Cortex of kidney (tissue), 1 donor: ENCODE results near the gene BACE1-AS.
"Not testable (repeated sequence)": the region's sequence is repeated elsewhere in the genome, so short reads cannot be mapped to it uniquely, and the experiment has no call there.

Source experiments
- DNase-seq: peaks from one replicate; lab custom pipeline; 2025; lab: John Stamatoyannopoulos, UW

Gene BACE1-AS

DNA sequence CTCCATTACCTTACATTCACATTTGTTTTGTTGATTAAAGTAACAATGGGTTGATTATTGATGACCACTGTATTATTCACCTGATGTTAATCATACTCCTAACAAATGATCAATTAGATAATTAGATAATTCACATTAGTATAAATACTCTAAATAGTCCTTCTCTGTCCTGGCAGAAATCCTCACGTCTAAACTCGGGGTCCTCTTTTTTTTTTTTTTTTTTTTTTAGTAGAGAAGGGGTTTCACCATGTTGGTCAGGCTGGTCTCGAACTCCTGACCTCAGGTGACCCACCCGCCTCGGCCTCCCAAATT, 36.1 kb downstream of the BACE1-AS start:
- DNase-seq = not testable (repeated sequence)

DNA sequence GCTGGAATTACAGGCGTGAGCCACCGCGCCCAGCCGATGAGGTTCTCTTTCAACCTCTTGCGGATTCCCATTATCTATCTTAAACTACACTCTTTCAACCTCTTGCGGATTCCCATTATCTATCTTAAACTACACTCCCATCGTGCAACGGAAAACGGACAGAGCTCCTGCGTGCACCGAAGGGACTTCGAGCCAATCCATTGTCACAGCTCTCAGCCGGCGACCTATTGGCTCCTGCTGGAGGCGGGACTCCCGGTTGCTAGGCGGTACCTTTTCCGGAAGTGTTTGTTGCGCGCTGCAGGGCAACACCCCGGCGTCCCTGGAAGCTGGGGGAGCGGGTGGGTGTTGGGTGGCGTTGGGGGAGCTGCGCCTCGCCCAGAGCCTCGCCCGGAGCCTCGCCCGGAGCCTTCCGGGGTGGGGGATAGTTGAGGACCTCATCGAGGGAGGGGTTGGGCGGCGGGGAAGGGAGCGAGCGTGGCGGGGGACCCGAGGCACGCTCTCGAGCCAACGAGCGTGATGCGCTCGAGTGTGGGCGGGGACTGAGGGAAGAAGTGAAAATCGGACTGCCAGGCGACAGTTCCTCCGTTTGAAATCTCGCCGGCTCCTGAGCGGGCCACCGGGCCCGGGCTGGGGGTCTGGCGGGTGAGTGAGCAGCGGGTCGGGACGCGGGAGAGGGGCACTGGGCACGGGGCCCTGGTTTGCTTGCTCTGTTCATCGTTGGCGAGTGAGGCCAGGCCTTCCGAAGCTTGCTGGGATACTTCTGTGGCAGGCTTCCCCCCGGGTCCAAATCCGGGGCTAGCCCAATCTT, 36.6 kb downstream of the BACE1-AS start, which contains the start of gene CEP164:
Gene CEP164, plus strand, starts transcription at position 288 of the 808 bp plus-strand sequence. CDS start 10,733 bp downstream, outside the sequence.
- DNase-seq = no peak

DNA sequence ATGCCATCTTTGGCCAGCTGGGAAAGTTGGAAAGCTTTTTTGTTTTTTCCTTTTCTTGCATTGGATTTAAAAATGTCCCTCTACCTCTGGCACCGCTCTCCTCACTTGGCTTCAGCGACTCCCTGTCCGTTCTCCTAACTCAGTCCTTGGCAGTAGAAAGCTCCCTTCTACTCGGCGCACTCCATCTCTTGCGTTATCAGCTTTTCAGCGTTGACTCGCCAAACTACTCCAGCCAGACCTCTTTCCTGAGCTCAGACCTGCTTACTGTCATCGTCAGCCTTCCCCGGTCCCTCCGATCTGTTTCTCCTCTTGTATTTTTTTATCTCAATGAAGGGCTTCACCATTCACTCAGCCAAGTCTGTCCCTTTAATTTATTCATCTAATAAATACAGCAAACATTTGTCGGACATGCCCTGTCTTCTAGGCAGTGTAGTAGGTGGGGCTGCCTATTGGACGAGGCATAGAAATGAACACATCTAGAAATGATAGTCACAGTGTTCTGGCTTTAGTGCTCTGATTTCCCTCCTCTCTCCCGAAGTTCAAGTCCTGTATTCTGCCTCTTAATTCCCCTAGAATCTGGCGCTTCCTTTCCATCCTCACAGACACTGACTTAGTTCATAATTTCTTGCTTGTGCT, 37.3 kb downstream of the BACE1-AS start:
- no peak for DNase-seq

DNA sequence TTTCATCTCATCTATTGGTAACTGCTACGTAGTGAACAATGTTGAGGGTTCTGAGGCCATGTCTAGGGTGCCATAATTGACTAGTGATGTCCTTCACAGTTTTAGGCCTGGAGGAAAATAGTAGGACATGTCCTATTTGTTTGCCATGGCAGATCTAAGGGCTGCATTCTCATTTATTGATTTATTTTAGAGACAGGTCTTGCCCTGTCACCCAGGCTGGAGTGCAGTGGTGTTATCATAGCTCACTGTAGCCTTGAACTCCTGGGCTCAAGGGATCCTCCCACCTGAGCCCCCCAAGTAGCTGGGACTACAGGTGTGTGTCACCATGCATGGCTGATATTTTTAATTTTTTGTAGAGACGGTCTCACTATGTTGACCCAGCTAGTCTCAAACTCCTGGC, 41.7 kb downstream of the BACE1-AS start:
- DNase-seq = no peak

DNA sequence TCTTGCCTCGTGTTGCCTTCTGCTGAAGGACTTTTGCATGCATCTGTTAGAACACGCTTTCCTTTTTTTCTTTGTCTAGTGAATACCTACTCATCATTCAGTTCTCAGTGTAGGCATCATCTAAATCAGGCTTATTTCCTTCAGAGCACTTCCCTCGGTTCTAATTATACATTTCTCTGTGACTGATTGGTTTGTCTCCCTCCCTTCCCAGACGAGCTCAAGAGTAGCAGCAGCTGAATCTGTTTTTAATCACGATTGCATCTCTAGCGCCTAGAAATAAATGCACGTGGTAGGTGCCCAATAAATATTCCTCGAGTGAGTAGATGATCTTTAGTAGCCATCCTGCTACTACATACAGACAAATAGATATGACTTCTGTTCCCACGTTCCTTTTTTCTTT, 42.8 kb downstream of the BACE1-AS start:
- no peak for DNase-seq

DNA sequence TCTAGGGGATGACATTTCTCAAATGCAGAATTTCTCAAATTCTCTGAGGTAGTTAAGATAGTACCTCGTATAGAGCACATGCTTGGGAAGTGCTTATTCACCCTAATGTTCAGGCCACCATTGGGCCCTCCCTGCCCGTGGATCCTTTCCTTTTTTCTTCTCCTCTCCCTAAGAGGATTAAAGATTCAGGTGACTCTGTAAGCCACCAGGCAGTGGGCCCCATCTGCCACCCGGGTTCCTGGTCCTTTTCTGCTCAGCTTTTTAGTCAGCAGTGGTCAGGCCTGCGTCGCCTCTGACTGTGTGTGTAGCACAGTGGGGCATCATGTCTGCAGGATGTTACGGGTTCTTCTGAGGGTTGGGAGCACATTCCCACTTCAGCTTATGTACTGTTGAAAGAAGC, 43.8 kb downstream of the BACE1-AS start:
- DNase-seq = no peak

DNA sequence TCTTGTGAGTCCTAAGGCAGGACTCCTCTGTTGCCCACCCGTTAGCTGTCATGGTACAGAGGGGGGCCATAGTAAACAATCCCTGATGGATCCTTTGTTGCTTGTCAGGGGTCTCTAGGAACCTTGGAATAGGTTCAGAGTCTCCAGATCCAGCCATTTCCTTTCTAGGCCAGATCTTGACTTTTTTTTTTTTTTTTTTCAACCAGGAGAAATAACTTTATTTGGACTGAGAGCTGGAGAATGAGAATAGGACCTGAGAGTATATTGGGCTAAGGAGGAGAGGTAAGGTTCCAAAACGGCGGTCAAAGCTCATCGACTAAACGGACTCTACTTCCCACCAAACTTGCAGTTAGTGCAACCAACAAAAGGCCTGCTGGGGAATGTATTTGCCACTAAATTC, 44.3 kb downstream of the BACE1-AS start:
- no peak for DNase-seq

DNA sequence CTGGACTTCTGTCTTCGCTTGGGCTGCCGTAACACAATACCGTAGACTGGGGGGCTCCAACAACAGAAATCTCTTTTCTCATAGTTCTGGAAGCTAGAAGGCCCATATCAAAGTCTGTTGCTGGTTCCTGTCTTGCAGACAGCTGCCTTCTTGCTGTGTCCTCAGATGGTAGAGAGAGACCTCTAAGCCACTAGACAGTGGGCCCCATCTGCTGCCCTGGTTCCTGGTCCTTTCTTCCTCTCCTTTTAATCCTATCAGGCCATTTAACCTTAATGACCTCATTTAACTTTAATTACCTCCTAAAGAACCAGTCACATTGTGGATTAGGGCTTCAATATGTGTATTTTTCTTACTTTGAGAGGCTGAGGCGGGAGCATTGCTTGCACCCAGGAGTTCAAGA, 45.9 kb downstream of the BACE1-AS start:
- no peak for DNase-seq
